Stimulated activated CD8-positive, alpha-beta memory T cell treated with anti-CD3 and anti-CD28 coated beads, Interleukin-15, amount 100 ng/mL, for 4 hours (primary cell): ENCODE measurements around the gene ZNF646.

Experiments used
- DNase-seq, 2 donors: peaks; one replicate each; pipeline ENCODE4 v3.0.0-alpha.2; 2020; ENCODE audit warnings: low read depth in 2 of 2

ZNF646 gene

DNA sequence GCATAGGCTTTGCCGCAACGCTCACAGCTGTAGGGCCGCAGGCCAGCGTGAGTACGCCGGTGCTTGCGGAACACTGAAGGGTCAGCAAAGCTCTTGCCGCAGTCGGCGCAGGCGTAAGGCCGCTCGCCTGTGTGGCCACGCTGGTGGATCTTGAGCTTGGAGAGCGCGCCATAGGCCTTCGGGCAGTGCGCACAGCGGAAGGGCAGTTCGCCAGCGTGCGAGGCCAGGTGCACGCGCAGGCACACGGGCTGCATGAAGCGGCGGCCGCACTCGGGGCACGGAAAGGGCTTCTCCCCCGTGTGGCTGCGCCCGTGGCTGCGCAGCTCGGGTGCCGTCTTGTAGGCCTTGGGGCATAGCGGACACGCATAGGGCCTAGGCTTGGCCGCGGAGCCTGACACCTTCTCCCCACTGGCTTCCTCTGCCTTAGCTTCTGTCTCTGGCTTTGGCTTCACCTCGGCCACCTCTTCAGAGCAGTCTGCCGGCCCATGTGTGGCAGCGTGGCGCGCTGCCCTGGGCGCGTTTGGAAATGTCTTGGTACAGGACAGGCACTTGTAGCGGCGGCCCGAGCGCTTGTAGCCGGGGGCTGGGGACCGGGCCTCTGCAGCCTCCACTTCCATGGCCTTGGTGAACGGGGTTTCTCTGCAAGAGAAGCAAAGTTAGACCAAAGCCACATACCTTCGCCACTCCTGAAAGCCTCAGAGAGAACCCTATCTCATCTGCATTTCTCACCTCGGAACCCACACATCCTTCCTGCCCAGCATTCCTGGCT is 10.2 kb upstream of the ZNF646 start:
- no peak for DNase-seq

DNA sequence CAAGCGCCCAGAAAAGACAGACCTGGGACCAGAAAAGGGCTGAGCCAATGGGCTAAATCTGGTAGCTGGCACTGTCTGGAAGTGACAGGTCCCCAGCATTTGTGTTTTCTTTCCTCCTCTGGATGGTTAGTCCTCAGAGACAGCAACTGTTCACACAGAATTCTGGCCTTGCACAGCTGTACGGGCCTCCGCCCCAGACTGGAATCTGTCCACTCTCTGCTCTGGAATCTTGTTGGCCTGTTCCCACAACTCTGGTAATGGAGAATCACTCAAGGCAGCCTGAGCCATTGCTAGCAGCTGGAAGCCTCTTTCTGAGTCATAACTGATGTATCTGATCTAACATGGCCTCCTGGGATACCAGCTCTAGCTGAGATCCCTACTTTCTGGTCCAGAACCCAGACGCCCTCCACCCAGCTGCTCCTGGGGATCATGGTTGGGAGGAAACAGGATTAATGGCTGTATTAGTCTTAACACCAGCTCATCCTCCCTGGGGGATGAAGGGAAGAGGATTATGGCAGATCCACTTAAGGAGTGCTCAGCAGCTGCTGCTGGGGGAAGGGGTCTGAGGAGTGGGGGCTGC is 9.2 kb upstream of the ZNF646 start:
- no peak for DNase-seq

DNA sequence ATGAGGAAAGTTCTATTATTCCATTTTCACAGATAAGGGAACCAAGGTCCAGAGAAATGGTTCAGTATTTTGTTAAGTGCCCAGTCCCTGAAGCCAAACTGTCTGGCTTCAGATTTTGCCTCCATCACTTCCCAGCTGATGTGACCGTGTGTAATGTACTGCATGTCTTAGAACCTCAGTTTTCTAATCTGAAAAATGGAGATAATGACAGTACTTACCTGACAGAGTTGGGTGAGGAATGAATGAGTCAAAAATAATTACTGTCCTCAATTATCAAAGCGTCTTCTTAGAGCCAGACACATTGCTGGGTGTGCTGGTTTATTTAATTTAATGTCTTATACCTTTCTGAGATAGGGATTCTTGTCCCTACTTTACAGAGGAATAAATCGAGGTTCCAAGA is 6.9 kb upstream of the ZNF646 start:
- DNase-seq: no peak

DNA sequence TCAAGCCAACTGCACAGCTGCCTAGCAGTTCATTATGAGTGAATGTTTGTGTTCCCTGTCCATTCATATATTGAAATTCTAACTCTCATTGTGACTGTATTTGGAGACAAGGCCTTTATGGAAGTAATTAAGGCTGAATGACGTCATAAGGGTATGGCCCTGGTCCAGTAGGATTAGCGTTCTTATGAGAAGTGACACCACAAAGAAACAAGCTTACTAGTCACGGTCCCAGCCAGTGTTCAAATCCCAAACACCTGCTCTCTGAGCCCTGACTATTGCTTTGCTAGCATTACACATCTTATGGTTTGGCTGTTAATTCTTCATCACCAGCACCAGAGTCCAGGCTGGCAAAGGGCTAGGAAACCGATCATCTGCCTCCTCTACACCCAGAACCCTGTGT is 2.4 kb upstream of the ZNF646 start:
- no peak for DNase-seq

DNA sequence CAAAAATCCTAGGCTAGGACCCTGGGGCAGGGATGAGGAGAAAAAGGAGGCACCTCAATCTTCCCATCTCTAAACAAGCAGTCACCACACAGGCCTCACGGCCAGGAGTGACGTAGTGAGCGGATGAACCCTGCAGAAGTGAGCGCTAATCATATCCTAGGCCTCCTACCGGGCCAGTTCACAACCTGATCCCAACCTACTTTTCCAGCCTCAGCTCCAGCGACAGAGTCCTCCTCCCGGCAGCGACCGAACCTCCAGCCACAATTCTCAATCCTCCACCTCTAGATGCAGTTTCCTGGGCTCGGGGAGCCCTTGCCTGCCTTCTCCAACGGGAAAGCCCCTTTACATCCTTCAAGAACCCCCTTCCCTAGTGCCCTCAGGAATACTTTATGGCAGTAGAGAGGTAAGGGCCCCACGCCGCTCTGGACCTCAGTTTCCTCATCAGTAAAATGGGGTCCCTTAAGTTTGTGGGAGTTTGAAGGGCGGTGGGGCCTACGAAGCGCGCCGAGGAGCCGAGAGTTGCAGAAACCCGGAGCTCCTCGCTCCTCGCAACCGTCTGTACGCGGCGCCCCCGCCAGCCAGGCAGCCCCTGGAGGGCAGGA is 1.6 kb upstream of the ZNF646 start:
- no peak for DNase-seq

DNA sequence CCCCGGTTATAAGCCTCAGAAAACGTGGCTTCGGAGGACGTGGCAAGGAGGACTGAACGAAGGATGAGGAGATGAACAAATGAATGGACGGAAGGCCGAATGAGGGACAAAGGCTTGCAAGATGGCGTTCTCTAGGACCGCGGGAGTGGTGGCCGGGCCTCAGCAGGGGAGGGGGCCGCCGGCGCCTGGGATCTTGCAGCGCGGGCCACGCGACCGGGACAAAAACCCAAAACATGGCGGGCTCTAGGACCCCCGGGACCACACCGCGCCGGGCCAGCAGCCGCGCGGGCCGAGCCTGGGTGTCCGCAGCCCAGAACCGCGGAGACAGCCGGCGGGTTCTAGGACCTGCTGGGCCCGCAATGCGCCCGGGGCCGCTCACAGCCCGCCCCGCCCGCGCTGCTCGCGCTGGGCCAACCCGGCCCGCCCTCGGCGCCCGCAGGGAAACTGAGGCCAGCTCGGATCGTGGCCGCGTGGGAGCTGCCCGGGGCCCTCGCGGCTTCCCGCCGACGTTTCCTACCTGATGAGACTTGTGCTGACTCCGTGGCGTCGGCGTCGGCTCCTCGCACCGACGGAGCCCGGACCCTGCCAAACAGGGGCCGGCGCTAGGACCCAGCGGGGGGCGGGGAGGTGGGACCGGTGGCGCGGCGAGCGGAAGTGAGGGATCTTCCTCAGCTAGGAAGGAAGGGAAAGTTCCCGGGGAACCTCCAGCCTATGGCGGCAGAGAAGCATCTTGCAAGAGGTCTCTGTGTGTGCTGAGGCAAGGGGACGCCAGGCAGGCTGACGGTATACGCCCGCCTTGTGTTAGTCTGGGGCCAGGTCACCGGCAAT is 866 bp upstream of the ZNF646 start:
- DNase-seq: peak; percentile 68 to 71

DNA sequence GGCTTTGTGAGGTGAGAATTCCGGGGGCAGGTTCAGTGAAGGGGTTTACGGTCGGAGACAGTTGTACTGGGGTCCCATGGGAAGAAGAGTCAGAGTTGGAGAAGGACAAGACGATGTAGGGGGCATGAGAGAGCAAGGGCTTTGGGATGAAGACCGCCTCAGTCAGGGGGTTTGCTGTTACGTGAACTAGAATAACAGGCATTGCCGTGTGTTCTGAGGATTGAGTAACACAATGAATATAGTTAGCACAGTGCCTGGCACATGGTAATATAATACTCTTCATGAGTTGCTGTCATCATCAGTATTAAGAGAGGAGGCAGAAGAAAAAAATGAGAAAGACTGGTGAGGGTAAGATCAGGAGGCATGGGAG is 577 bp downstream of the ZNF646 start:
- no peak for DNase-seq

DNA sequence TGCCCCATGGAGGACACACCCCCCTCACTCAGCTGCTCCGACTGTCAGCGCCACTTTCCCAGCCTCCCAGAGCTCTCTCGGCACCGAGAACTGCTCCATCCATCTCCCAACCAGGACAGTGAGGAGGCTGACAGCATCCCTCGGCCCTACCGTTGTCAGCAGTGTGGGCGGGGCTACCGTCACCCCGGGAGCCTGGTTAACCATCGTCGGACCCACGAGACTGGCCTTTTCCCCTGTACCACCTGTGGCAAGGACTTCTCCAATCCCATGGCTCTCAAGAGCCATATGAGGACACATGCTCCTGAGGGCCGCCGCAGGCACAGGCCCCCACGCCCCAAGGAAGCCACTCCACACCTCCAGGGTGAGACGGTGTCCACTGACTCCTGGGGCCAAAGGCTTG is 2.1 kb downstream of the ZNF646 start:
- DNase-seq: no peak

DNA sequence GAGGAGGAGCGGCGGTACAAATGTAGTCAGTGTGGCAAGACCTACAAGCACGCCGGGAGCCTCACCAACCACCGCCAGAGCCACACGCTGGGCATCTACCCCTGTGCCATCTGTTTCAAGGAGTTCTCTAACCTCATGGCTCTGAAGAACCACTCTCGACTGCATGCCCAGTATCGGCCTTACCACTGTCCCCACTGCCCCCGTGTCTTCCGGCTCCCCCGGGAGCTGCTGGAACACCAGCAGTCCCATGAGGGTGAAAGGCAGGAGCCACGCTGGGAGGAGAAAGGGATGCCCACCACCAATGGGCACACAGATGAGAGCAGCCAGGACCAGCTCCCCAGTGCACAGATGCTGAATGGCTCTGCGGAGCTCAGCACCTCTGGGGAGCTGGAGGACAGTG is 2.8 kb downstream of the ZNF646 start:
- DNase-seq: no peak

DNA sequence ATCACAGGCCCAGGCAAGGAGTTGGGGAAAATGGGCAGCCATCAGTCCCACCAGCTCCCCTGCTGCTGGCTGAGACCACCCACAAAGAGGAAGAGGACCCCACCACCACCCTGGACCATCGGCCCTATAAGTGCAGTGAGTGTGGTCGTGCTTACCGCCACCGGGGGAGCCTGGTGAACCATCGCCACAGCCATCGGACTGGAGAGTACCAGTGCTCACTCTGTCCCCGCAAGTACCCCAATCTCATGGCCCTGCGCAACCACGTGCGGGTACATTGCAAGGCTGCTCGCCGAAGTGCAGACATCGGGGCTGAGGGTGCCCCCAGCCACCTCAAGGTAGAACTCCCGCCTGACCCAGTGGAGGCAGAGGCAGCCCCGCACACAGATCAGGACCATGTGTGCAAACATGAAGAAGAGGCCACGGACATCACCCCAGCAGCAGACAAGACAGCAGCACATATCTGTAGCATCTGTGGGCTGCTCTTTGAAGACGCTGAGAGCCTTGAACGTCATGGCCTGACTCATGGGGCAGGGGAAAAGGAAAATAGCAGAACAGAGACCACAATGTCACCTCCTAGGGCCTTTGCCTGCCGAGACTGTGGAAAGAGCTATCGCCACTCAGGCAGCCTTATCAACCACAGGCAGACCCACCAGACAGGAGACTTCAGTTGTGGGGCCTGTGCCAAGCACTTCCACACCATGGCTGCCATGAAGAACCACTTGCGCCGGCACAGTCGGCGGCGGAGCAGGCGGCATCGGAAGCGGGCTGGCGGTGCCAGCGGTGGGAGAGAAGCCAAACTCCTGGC is 3.6 kb downstream of the ZNF646 start:
- no peak for DNase-seq

DNA sequence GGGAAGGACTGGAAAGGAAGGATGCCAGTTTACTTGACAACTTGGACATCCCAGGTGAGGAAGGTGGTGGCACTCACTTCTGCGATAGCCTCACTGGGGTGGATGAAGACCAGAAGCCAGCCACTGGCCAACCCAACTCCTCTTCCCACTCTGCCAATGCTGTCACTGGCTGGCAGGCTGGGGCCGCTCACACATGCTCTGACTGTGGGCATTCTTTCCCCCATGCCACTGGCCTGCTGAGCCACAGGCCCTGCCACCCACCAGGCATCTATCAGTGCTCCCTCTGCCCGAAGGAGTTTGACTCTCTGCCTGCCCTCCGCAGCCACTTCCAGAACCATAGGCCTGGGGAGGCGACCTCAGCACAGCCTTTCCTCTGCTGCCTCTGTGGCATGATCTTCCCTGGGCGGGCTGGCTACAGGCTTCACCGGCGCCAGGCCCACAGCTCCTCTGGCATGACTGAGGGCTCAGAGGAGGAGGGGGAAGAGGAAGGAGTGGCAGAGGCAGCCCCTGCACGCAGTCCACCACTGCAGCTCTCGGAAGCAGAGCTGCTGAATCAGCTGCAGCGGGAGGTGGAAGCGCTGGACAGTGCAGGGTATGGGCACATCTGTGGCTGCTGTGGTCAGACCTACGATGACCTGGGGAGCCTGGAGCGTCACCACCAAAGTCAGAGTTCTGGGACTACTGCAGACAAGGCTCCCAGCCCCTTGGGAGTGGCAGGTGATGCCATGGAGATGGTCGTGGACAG is 4.5 kb downstream of the ZNF646 start:
- DNase-seq: no peak

DNA sequence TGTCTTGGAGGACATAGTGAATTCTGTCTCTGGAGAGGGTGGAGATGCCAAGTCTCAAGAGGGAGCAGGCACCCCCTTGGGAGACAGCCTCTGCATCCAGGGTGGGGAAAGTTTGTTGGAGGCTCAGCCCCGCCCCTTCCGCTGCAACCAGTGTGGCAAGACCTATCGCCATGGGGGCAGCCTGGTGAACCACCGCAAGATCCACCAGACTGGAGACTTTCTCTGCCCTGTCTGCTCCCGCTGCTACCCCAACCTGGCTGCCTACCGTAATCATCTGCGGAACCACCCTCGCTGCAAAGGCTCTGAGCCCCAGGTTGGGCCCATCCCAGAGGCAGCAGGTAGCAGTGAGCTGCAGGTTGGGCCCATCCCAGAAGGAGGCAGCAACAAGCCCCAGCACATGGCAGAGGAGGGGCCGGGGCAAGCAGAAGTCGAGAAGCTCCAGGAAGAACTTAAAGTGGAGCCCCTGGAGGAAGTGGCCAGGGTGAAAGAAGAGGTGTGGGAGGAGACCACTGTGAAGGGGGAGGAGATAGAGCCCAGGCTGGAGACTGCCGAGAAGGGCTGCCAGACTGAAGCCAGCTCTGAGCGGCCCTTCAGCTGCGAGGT is 5.2 kb downstream of the ZNF646 start:
- no peak for DNase-seq

DNA sequence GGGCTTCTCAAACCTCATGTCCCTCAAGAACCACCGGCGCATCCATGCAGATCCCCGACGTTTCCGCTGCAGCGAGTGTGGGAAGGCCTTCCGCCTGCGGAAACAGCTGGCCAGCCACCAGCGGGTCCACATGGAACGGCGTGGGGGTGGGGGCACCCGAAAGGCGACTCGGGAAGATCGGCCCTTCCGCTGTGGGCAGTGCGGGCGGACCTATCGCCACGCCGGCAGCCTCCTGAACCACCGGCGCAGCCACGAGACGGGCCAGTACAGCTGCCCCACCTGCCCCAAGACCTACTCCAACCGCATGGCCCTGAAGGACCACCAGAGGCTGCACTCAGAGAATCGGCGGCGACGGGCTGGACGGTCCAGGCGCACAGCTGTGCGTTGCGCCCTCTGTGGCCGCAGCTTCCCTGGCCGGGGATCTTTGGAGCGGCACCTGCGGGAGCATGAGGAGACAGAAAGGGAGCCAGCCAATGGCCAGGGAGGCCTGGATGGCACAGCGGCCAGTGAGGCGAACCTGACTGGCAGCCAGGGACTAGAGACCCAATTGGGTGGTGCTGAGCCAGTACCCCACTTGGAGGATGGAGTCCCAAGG is 5.9 kb downstream of the ZNF646 start:
- DNase-seq: no peak

DNA sequence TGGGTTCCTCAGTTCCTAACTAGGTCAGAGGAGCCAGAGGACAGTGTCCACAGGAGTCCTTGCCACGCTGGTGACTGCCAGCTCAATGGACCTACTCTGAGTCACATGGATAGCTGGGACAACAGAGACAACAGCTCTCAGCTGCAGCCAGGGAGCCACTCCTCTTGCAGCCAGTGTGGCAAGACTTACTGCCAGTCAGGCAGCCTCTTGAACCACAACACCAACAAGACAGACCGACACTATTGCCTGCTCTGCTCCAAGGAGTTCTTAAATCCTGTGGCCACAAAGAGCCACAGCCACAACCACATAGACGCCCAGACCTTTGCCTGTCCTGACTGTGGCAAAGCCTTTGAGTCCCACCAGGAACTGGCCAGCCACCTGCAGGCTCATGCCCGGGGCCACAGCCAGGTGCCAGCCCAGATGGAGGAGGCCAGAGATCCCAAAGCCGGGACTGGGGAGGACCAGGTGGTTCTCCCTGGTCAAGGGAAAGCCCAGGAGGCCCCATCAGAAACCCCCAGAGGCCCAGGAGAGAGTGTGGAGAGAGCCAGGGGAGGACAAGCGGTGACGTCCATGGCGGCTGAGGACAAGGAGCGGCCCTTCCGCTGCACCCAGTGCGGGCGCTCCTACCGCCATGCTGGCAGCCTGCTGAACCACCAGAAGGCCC is 6.7 kb downstream of the ZNF646 start:
- no peak for DNase-seq

DNA sequence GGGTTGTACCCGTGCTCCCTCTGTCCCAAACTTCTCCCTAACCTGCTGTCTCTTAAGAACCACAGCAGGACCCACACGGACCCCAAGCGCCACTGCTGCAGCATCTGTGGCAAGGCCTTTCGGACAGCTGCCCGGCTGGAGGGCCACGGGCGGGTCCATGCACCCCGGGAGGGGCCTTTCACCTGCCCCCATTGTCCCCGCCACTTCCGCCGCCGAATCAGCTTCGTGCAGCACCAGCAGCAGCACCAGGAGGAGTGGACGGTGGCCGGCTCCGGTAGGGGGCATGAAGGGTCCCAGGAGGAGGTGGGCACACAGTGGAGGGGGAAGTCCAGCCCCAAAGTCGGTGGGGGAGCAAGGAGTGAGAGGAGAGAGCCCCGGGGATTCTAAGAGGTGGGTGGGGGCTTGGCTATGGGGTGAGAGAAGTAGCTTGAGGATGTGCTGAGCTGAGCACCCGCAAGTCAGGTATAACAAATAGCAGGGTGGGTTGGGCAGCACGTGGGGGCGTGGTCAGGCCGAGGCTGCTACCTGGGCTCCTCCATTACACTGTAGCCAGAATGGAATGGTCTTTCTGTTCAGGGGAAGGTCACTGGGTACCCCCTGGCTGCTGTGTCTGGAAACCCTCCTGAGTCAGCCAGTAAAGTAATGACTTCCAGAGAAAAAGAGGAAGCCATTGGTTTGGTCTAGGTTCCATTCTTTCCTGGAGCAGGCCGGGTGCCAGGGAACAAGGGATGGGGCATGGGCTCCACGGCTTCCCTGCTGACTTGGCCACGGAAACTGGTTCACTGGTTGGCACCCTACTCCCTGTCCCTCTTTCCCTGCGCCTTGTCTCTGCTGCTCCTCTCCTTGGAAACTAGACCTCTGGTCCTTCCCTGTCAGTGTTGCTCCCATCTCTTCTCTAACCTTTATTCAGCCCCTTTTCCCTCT is 7.5 kb downstream of the ZNF646 start:
- DNase-seq: no peak

DNA sequence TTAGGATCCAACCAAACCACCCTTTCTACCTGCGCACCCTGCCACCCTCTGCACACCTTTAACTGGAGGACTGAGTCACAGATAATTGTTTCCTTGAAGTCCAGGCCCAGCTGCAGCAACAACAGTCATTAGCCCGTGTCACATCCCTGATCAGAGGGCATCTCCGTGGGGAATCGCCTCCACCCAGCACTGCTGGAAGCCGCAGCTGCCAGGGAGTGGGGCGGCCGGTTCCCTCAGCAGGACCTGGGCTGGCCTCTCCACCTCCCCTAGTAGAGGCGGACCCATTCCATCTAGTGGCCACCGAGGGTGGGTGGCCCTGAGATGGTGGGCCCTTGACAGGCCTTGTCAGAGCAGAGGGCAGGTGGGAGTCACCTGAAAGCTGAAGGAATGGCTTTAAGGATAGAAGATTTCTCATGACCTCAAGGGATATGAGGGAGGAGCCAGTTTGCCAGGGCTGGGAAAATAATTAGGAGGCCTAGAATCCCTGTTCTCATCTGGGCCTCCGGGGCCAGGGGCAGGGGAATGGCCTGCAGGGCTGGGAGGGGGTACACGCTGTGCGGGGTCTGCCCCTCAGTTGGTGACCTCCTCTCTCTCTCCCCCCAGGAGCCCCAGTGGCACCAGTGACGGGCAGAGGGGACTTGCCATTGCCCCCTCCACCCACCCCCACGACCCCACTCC is 8.3 kb downstream of the ZNF646 start:
- no peak for DNase-seq

DNA sequence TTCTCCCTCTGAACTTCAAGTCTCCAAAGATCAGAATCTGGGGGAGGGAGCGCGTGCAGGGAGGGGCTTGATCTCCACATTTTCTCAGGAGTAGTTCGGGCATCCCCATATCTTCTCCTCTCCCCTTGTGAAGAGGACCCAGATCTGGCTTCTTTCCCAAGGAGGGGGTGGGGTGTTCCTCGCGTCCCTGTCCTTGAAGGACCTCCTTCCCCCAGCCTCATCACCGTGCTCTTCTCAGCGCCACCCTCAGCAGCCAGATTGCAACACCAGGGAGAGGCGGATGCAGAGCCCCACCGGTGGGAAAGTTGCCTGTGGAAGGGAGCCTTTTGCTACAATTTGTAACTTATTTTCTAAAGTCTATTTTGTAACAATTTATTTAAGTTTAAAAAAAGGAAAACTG is 8.9 kb downstream of the ZNF646 start:
- DNase-seq: no peak

DNA sequence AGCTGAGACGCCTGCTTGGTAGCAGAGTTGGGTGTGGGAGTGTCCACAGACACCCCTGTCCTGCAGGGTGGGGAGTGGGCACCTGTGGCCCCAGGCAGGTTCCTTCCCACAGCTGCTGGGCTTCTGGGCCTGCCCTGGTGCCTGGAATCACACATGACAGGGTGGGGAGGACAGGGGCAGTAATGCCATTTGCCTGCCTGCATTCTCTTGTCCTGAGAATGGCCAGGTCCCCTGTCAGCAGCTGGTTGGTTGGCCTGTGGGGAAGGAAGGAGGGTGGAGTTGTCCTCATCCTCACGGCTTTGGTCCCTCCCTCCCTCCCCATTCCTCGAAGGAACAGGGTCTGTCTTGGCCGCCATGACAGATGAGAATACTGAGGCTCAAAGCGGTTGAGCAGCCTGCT is 9.3 kb downstream of the ZNF646 start:
- no peak for DNase-seq
